Stimulated activated CD4-positive, alpha-beta T cell treated with anti-CD3 and anti-CD28 coated beads, Interleukin-12 subunit alpha, Interleukin-12 subunit beta, amount 100 ng/mL, for 24 hours (primary cell): Measurements from ENCODE around the gene MYO1F.
"Not testable (repeated sequence)": the region's sequence is repeated elsewhere in the genome, so short reads cannot be mapped to it uniquely, and the experiment has no call there.

Experiments used
- DNase-seq, 2 experiments: peaks; one replicate each; pipeline ENCODE4 v3.0.0-alpha.2; 2020; ENCODE audit warnings: low read depth in 2 of 2

The MYO1F gene

GRCh38 chr19:8517551-8518442 lies 59.4 kb downstream of the MYO1F start:
- DNase-seq, result no peak

GRCh38 chr19:8515317-8515716 lies 61.9 kb downstream of the MYO1F start:
- no peak for DNase-seq

GRCh38 chr19:8514505-8515009 lies 62.7 kb downstream of the MYO1F start:
- DNase-seq, result not testable (repeated sequence)

- peak; percentile 93 to 97 for DNase-seq
Observed at GRCh38 chr19:8513687-8514504, 63.3 kb downstream of the MYO1F start, which contains the start of gene ZNF414. TSS of gene ZNF414 (minus strand) at chr19:8514167. CDS start at chr19:8514046, 121 bp downstream.

- no peak for DNase-seq
Observed at GRCh38 chr19:8513036-8513686, 64.1 kb downstream of the MYO1F start.

- DNase-seq, result no peak
Observed at GRCh38 chr19:8512115-8512967, 64.9 kb downstream of the MYO1F start.

- DNase-seq, result no peak
Observed at GRCh38 chr19:8511573-8512101, 65.6 kb downstream of the MYO1F start.

GRCh38 chr19:8510589-8511115 lies 66.6 kb downstream of the MYO1F start:
- DNase-seq, result no peak

GRCh38 chr19:8506402-8506957 lies 70.8 kb downstream of the MYO1F start:
- no peak for DNase-seq

GRCh38 chr19:8505680-8506401 lies 71.4 kb downstream of the MYO1F start:
- DNase-seq, result peak; percentile 57 to 73

GRCh38 chr19:8504919-8505318 lies 72.3 kb downstream of the MYO1F start:
- no peak for DNase-seq

GRCh38 chr19:8504171-8504570 lies 73.1 kb downstream of the MYO1F start:
- DNase-seq, result no peak

- no peak for DNase-seq
Observed at GRCh38 chr19:8503510-8503909, 73.7 kb downstream of the MYO1F start.

GRCh38 chr19:8501981-8502380 lies 75.3 kb downstream of the MYO1F start:
- no peak for DNase-seq

- DNase-seq, result no peak
Observed at GRCh38 chr19:8501516-8501915, 75.7 kb downstream of the MYO1F start.

GRCh38 chr19:8500158-8500557 lies 77.1 kb downstream of the MYO1F start:
- no peak for DNase-seq

- DNase-seq, result no peak
Observed at GRCh38 chr19:8499048-8499833, 78.0 kb downstream of the MYO1F start.

GRCh38 chr19:8498295-8498694 lies 78.9 kb downstream of the MYO1F start:
- no peak for DNase-seq

- DNase-seq, result no peak
Observed at GRCh38 chr19:8494158-8494557, 83.1 kb downstream of the MYO1F start.
